HG03064 (cell line): ENCODE results near the gene NYNRIN.
"Not testable (repeated sequence)": the region's sequence is repeated elsewhere in the genome, so short reads cannot be mapped to it uniquely, and the experiment has no call there.

ENCODE experiments used
- ATAC-seq: cut with Tn5 transposase; IDR thresholded peaks from one replicate; pipeline ENCODE4 v1.9.1; 2021; ENCODE audit warnings: low read depth; ENCODE audit not compliant: unreplicated experiment

The NYNRIN gene

DNA sequence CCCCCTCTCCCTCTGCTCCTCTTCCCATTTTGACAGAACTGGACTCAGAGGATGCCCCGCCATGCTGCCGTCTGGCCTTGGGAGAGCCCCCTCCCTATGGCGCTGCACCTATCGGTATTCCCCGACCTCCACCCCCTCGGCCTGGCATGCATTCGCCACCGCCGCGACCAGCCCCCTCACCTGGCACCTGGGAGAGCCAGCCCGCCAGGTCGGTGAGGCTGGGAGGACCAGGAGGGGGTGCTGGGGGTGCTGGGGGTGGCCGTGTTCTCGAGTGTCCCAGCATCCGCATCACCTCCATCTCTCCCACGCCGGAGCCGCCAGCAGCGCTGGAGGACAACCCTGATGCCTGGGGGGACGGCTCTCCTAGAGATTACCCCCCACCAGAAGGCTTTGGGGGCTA, 29.3 kb upstream of the NYNRIN start:
- ATAC-seq: no peak

DNA sequence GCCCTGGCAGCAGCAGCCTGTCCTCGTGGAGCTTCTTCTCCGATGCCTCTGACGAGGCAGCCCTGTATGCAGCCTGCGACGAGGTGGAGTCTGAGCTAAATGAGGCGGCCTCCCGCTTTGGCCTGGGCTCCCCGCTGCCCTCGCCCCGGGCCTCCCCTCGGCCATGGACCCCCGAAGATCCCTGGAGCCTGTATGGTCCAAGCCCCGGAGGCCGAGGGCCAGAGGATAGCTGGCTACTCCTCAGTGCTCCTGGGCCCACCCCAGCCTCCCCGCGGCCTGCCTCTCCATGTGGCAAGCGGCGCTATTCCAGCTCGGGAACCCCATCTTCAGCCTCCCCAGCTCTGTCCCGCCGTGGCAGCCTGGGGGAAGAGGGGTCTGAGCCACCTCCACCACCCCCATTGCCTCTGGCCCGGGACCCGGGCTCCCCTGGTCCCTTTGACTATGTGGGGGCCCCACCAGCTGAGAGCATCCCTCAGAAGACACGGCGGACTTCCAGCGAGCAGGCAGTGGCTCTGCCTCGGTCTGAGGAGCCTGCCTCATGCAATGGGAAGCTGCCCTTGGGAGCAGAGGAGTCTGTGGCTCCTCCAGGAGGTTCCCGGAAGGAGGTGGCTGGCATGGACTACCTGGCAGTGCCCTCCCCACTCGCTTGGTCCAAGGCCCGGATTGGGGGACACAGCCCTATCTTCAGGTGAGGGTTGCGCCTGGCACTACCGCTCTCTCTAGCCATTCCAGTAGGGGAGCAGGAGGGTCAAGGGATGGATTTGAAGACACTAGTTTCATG, 28.7 kb upstream of the NYNRIN start:
- no peak for ATAC-seq

DNA sequence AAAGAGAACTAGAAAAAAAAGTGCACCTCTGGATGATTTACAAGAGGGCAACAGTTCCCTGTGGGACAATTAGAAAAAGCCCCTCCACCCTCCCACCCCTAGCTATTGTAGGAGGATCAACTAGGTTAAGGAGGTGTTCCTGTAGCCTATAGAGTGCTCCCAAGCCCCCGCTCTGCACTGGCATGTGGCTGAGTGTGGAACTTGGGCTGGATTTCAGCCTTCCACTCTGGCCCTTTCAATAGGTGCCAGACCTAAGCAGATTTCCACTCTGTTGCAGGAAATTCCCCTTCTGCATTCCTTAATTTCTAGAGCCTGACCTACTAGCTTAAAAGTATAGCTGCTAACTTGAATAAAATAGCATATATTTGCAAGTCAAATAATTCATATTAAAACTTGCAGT, 28.1 kb upstream of the NYNRIN start:
- ATAC-seq: no peak

DNA sequence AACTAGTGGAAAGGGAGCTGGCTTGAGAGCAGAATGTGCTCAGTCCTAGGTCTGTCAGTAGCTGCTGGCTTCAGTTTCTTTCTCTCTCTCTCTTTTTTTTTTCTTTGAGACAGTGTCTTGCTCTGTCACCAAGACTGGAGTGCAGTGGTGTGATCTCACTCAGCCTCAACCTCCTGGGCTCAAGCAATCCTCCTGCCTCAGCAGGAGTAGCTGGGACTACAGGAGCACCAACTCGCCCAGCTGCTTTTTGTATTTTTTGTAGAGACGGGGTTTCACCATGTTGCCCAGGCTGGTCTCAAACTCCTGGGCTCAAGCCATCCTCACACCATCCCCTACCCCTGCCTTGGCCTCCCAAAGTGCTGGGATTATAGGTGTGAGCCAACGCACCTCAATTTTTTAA, 27.2 kb upstream of the NYNRIN start:
- ATAC-seq: not testable (repeated sequence)

DNA sequence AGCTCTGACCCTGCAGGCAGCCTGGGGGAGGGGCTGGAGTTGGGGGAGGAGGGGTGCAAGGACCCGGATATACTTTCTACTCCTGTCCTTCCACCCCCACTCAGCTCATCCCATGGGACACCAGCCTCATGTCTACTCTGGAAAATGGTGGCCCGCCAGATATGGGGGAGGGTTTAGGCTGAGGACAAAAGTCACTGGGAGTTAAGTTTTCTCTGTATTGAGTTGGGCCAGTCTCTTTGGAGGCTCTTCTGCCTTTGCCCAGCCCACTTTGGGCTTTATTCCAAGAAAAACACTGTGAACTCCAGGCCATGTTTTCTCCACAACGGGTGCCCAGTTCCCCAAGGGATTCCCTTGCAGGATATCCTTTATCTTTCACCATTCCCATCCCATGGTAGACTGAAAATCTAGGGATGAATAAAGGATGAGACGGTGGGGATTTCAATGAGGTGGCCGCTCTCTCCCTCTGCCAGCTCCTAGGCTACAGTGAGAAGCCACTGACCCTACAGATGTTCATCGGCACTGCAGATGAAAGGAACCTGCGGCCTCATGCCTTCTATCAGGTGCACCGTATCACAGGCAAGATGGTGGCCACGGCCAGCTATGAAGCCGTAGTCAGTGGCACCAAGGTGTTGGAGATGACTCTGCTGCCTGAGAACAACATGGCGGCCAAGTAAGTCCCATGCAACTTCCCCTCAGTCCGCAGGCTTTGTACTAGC, 25.9 kb upstream of the NYNRIN start:
- ATAC-seq: no peak

DNA sequence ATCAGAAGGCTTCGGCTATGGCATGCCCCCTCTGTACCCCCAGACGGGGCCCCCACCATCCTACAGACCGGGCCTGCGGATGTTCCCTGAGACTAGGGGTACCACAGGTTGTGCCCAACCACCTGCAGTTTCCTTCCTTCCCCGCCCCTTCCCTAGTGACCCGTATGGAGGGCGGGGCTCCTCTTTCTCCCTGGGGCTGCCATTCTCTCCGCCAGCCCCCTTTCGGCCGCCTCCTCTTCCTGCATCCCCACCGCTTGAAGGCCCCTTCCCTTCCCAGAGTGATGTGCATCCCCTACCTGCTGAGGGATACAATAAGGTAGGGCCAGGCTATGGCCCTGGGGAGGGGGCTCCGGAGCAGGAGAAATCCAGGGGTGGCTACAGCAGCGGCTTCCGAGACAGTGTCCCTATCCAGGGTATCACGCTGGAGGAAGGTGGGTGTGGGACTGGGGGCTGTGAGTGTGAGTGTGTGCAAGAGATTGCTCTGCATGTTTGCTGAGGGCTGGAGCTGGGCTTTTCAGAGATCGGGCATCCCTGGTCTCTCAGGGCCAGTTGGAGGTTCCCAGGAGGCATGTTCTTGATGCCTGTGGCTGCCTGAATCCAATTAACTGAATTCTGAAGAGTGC, 22.2 kb upstream of the NYNRIN start:
- no peak for ATAC-seq

DNA sequence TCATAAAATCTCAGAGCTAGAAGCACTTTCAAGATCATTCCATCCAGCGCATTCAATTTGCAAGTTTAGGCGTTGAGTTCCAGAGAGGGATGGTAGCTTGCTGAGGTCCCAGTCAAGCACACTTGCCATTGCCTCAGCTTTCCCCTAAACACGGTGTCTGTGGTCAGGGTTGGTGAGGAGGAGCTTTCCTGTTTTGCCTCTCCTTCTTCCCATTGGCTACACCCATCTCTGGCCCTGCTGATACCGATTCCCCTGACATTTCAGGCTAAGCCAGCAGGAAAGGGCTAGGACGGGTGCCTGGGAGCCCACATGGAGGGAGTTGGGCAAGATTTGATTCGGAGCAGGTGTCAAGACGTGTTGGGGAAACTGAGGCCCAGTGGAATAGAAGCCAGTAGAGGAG, 21.7 kb upstream of the NYNRIN start:
- no peak for ATAC-seq

DNA sequence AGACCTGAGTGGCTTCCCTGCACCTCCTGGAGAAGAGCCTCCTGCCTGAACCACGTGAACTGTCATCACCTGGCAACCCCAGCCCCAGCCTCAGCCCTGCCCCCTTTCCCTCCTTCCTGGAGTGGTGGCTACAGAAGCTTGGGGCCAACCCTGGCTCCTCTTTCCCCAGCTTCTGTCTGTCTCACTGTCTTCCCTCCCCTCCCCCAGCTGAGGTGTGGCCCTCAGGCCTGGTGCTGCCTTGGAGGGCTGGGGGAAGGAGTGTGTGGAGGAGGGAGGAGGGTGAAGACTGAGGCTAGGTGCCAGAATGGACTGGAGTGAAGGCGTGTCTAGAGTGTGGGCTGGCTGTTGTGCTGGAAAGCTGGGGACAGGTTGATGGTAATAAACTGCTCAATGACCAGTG, 21.1 kb upstream of the NYNRIN start:
- ATAC-seq: no peak

DNA sequence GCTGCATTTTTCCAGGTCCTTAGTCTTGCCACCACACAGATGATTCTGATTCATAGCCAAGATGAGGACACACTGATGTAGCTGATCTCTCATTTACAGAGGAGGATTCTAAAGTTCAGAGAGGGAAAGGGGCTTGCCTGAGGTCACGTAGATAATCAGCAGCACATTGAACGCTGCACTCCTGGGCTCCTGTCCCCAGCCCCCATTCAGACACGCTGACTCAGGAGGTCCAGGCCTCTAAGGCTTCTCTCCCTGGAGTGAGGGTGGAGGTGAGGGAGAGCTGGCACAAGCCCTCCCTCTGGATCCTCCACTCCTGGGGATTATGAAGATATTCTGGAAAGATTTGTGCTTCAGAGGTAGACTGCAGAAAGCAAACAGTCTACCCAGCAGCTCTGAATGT, 20.5 kb upstream of the NYNRIN start:
- ATAC-seq: no peak

DNA sequence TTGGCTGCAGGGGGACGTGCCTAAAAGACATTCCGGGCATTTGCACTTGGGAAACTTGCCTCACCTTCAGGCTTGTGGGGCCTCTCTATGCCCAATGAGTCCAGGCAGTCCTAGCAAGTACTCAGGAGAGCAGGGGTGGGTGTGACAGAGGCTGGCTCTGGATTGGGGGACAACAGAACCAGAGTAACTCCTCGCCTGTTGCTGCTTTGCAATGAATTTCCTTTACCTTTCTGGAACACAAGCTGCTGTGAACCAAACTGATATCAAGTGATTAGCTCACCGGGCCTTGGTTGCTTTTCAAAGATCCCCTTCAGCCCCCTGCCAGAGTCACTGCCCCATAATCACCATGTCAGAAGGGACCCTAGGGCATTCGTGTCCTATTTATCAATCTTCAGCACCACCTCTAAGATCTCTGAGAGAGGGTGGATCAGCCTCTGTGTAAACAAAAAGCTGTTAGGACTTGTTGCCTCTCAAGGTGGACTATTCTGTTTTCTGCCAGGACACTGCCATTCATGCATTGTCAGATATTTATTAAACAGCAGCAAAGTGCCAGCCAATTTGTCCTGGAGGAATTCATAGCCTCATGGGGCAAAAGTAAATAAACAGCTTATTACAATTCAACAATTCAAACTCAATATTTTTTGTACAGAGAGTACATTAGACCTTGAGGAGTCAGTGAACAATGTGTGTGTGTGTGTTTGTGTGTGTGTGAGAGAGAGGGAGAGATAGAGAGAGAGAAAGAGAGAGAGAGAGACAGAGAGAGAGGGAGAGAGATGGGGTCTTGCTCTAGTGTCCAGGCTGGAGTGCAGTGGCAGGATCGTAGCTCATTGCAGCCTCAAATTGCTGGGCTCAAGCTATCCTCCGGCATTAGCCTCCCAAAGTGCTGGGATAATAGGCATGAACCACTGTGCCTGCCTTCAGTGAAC, 19.6 kb upstream of the NYNRIN start:
- ATAC-seq: no peak

DNA sequence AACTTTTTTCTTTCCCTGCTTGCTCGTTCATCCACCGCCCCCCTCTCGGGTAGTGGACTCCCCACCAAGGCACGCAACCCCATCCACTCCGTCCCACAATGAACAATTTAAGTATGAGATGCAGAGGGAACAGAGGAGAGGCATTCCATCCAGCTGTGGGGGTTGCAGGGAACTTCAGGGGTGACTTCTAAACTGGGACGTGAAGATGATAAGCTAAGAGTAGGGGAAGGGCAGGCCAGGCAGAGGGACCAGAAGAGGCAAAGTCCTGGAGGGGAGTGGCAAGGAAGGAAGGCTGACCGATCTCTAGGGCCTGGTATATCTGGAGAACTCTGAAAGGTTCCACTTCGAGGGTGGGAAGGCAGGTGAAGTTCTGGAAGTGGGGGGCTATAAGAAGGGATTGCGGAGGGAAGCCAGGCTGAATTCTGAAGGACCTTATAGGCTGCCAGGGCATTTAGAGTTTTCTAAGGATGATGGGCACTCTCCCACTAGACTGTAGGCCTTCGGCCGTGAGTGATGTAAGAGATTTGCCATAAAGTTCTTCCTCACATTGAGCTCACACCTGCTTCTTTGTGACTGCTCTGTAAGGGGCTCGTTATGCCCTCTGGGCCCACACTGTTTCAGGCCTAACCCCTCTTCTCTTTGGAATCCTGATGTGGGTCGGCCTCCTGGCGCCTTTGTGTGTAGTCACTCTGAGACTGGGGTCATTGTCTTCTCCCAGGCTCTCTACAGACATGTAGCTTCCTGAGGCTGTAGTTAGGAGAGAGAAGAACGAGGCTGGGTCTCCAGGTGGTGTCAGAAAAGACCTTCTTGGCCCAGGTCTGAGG, 18.7 kb upstream of the NYNRIN start:
- ATAC-seq: no peak

DNA sequence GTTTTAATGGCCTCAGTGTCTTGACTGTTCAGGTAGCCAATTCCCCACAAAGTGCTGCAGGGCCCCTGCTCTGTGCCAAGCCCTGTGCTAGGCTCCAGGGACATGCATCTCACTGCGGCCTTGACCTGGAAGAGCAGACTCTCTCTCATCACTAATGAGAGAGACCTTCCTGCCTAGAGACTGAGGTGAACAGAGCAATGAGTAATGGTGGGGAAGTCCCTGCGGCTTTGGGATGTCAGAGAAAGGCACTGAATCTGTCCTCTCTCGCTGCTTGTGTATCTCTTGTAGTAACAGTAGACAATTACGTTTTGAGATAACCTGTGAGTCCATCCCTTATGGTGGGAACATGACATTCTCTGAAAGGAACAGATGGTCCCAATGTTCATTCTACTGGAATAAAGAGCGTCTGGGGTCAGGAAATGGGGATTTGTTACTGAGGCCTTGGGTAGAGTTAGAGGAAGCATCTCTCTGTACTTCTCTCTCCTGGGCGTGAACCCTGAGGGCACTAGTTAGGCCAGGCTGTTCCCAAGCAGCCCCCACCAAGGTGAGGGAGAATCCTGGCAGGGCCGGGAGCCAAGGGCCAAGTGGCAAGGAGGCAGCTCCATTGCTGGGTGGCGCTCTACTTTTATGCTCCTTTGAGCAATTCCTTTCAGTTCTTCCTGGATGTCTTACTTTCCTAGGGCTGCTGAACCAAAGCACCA, 17.3 kb upstream of the NYNRIN start:
- no peak for ATAC-seq

DNA sequence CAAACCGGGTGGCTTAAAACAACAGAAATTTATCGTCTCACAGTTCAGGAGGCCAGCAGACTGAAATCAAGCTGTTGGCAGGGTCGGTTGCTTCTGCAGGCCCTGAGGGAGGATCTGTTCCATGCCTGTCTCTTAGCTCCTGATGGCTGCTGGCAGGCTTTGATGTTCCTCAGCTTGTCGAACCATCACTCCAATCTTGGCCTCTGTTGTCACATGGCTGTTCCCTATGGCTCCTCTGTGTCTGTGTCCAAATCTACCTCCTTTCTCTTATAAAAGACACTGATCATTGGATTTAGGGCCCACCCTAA, 16.8 kb upstream of the NYNRIN start:
- no peak for ATAC-seq

DNA sequence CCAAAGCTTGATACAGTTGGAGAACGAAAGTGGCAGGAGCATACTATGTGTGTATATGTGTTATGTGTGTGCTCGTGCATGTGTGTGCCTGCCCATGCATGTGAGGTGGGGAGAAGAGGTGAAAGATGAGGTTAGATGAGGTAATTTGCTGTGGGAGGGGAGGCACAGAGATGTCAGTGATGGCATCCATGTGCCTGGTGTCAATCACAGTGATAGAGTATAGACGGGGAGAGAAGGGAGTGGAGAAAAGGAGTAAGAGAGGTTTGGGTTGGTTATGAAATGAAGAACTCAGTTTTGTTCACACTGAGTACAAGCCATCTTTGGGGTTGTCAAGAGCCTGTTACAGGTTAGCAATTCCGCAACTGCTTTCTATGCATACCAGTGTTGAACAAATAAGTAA, 14.6 kb upstream of the NYNRIN start:
- no peak for ATAC-seq

DNA sequence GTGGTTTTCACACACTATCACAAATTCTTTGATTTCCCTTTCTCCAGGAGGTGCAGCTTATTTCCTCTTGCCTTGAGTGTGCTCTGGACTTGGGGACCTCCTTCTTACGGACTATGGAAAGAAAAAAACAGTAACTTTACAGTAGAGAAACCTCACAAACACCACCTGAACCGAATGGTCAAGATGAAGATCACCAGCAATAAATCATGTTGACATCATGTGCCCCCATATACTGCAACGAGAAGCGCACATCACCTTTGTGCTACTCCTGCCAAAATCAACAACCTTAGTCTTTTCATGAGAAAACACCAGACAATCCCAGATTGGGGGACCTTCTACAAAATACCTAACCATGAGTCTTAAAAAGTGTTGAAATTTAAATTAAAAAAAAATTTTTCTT, 13.3 kb upstream of the NYNRIN start:
- ATAC-seq: no peak

DNA sequence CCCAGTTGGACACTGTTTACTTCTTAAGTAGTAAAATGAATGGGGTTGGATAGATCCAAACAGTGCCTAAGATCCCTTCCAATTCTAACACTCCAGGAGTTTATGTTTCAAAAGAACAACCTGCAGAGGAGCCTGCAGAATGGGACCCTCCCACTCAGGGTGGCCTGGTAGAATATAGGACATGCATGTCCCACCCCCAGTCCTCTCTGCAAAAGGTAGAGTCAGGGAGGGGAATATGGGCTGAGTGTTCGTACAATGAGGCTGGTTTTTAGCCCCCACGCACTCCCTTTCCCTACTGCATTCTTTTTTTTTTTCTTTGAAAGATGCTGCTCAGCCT, 11.8 kb upstream of the NYNRIN start:
- no peak for ATAC-seq

DNA sequence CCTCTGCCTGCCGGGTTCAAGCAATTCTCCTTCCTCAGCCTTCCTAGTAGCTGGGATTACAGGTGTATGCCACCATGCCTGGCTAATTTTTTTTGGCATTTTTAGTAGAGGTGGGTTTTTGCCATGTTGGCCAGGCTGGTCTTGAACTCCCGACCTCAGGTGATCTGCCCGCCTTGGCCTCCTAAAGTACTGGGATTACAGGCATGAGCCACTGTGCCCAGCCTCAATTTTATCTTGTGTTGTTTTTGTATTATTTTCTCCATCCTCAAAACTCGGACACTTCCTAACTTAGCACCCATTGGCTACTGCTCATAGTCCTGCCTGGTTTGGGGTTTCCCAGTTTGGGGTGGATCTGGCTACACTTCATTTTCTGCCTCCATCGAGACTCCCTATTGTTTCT, 11.2 kb upstream of the NYNRIN start:
- ATAC-seq: not testable (repeated sequence)

DNA sequence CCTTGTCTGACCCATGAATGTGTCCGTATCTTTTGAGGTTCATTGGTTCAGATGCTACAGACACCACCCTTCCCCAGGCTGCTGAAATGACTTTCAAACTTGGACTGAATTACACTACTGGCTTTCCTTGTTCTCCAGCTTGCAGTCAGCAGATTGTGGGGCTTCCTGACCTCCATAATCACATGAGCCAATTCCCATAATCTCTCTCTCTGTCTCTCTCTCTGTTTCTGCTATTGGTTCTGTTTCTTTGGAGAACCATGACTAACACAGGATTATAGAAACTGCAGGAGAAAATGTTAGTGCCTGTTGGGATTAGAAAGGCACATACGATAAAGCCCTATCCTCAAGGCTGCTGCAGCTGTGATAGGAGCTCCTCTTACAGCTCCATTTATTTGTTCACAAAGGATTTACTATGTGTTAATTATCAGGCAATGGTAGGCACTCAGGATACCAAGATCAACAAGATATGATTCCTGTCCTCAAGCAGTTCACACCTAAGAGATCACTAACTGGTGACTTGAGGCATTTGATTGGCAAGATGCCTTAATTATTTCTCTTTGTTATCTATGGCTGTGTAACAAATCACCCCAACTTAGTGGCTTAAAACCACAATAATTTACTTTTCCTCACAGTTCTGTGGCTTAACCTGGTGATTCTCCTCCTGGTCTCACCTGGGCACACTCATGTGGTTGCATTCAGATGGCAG, 10.2 kb upstream of the NYNRIN start:
- ATAC-seq: no peak

DNA sequence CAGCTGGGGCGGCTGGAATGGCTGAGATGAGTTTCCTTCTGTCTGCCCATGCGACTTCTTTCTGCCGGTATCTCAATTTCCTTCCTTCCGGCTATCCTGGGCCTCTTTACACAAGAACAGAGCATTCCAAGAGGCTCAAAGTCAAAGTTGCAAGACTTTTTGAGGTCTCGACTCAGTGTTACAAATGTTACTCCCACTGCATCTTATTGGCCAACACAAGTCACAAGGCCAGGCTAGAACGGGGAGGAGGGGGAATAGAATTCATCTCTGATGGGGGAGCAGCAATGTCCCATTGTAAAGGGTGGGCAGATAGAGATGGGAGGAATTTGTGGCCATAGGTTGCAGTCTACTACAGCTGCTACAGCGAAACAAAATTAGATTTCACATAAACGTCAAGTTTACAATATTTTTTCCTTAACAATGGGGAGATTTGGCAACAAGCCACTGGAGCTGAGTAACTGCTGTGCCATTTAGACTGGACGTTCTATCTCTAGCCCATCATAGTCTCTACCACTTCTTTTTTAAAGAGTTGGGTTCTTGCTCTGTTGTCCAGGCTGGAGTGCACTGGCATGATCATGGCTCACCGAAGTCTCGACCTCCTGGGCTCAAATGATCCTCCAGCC, 9.5 kb upstream of the NYNRIN start:
- ATAC-seq: no peak
